Stimulated activated CD4-positive, alpha-beta T cell treated with anti-CD3 and anti-CD28 coated beads, Interleukin-2, amount 100 ng/mL, for 4 hours (primary cell): ENCODE results near the gene SFXN5.

Experiments used
- DNase-seq: peaks from one replicate; pipeline ENCODE4 v3.0.0-alpha.2; 2020; ENCODE audit warnings: low read depth

The SFXN5 gene

DNA sequence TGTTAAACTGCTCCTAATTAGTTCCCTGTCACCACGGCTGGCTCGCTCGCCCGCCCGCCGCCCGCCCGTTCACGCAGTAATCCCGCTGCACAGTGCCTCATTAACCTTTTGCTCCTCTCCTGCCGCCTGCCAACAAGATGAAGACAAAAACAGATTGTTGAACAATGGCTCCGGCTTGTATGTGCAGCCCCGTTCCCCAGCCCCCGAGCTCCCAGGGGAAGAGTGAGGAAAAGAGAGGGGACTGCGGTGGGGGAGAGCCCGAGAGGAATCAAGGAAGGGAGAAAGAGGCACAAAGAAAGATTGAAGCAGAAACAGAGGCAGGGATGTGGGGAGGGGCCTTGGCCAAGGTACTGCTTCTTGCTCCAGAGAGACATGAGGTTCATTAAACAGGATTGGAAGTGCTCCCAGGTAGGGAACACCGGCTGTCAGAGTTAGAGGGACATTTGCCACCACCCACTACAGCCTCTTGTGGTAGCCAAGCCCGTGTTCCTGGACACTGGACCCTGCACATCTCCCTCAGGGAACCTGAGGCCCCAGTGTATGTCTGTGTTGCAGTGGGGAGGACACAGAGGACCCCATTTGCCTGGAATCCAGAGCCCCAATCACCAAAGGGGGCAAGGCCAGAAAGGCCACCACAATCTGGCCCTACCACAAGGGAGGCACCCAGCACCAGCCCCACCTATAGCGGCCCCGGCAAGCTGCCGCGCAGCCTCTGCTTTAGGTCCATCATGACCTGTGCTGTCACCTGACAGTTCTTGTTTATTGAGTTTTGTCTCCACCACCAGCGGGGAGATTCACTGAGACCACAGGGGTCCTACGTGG lies 116.1 kb downstream of the SFXN5 start:
- DNase-seq: no peak

DNA sequence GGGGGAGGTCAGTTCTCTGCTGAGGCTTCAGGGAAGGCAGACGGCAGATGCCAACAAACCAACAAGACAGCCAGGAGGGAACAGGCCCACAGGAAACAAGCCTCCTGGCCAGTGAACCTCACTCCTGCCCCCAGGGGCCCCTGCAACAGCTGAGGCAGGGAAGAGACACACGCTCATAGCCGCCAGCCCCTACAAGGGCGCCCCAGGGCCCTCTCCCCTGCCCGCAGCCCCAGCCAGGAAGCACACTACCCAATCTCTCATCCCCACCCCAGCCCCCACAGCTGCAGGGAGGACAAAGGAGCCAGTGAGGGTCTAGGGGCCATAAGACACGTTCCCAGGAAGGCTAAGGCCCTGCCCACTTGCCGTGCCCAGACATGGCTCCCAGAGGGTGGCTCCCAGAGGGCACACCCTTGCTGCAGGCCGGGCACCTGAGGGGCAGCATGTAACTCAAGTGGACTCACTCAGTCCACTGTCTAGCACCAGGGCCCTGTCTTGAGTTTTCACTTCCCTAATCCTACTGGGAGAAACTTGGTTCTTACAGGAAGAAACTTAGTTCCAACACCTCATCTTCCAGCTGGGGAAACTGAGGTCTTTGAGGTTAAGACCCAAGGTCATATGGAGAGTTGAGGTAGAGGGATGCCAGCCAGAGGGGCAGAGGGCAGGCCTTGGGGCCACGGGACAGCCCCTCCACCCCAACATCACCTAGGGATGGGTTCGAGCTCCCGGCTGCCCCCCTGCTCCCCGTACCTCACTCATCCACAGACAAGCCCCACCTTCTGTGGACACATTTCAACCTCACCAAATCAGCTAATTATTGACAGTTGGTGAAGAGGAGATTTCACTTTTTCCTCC lies 116.9 kb downstream of the SFXN5 start:
- DNase-seq: no peak

DNA sequence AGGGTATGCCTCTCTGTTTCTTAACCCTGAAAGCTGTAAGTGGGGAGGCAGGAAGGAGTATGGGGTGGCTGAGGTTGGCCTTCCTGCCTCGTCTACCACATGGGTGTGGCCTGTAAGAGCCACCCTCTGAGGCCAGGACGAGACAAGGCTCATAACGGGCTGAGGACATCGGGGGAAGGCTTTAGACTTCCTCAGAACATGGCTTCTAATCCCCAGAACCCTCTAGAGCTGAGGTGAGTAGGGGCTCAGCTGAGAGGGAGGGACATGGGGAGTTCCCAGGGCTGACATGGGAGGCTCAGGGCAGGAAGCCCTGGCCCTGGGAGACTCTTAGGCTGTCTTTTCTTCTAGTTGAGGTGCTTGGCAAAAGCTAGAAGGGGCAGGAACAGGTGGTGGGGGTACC lies 117.5 kb downstream of the SFXN5 start:
- DNase-seq: no peak

DNA sequence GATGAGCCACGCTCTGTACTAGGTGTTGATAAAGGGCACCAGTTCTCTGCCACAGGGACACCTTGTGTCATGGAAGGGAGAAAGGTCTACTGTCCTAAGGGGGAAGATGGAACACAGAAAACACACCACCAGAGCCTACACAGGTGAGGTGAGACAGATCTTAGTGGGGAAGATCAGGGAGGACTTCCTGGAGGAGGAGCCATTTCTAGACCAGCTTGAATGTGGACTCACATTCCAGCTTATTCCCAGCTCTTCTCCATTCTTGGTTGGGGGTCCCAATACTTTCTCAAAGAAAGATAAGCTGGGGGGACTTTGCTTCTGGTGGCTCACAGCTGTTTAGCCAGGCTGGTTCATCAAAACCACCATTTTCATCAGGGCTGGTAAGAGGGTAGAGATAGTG lies 118.0 kb downstream of the SFXN5 start:
- DNase-seq: no peak

DNA sequence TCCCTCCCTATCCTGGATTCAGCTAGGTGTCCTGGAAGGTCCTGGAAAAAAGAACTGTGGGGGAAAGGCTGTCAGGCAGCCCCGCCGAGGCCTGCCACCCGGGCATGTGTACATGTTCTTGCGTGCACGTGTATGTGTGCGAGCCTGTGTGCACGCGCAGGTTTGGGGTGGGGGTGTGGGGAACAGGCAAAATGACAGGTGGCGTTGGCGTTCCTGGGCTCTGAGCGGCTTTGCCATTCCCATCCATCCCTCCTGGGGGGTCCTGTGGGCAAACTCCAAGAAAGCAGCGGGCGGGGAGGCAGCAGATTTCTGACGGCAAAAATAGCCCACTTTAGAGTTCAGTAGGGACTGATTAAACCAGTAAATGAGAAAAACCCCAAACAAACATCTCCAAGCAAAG lies 118.6 kb downstream of the SFXN5 start:
- no peak for DNase-seq

DNA sequence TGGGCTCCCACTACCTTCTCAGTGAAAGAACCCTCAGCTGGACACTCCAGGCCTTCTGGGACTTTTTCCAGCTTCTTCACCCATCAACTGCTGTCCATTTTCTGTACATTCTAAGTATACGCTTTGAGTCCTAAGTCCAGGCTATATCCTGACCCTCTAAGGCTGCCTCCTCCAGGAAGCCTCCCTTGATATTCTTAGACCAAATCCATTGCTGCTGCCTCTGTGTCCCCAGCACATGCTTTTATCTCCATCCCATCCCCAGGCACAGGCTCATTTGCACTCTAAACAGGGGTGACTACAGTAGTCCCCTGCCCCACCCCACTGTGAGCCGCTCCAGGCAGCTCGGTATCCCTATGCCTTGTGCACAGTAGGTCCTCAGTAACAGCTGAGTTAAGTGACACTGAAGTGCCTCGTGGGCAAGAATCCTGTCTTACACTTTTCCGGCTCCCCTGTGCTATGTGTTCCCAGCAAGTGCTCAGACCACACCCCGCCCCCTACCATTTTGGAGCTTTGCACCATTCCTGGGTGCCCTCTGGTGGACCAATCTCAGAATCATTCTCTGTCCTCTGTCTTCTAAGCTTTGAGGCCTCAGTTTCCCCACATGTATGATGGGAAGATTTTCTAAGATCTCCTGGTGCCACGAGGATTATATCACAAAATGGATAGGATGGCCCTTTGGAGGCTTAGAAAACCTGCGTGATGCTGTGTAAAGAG lies 119.2 kb downstream of the SFXN5 start:
- DNase-seq: no peak

DNA sequence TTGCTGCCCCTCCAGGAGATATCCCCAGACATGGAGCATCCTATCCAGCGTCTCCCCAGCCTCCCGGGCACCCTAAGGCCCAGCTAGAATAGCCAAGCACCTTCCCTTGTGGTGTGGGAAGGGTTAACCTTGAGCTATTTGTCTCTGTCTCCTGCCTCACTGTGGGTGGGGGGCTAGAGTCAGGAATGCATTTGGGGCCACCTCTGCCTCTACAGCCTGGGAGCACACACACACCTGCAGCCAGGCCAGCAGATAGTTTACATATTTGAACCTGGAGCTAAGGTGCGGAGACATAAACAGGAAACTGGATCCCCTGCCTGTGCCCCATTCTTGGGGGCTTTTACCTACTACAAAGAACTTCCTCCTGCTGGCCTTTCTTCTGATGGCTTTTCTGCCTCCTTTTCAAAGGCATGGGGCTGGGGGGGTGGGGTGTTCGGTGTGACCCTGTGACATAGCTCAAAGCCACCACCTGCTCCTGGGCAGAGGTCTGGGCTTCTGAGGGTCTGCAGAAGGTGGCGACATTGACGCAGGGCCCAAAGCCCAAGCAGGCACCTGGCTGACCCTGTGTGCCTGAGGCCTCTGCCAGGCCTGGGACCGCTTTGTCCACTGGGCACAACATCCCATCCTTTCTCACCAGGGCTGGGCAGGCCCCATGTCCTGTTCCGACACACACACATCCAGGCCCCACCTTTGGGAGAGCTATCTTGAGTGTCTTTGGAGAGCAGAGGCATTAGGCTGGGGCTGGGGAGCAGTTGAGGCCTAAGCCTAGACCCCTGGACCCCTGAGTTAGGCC lies 120.0 kb downstream of the SFXN5 start:
- DNase-seq: no peak

DNA sequence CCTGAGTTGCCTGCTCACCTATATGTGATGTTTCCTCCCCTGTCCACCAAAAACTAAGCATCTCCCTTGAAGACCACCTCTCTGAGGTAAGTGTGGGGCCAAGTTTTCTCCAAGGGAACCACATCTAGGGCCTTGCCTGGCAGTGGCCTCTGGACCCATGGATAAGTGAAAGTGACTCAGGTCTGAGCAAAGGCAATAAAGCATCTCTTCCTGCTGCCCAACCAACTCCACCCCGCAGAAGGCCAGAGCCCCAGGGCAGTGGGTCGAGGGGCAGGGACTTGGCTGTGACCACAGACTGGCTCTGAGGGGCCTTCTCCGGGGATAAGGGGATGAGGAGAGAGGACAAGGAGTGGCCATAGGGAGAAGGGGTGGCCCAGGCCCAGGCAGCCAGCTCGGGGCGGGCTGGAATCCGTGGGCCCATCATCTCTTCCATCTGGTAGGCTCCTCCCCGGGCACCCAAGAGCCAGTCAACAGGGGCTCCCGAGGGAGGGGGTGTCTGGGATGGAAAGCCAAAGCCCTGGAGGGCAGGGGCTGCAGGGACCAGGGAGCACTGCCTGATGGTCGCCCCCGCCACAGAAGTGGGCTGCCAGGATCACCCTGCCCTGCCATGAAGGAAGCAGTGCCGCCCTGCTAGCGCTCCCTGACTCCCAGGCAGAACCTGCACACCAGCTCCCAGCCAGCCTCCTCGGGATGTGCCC lies 120.8 kb downstream of the SFXN5 start:
- DNase-seq: no peak

DNA sequence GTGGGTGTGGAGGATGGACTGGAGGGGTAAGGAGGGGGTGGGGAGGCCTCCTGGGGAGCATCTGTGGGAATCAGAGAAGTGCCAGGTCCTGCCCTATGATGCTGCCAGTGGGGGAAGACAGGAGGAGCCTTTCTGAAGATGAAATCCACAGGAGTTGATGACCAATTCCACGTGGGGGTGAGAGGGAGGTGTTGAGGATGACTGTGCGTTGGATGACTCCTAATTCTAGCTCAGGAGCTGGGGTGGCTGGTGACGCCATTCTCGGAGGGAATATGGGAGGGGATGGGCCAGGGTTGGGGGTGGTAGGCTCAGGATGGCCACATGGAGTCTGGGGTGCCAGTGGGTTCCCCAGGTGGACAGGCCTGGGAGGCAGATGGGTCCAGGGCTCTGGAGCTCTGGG lies 121.9 kb downstream of the SFXN5 start:
- no peak for DNase-seq

DNA sequence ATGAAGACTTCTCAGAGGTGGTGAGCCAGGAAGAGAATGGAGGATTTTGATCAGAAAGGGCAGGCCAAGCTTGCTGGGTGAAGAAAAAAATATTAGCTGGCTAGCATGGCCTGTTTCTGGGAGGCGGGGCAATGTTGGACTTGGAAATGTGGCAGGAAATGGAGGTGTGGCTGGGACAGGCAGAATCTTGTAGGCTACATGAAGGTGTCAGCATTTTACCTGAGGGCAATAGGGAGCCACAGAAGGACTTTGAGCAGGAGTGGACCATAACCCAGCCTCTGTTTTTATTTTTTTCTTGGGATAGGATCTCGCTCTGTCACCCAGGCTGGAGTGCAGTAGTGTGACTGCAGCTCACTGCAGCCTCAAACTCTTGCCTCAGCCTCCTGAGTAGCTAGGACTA lies 122.5 kb downstream of the SFXN5 start:
- DNase-seq: no peak

DNA sequence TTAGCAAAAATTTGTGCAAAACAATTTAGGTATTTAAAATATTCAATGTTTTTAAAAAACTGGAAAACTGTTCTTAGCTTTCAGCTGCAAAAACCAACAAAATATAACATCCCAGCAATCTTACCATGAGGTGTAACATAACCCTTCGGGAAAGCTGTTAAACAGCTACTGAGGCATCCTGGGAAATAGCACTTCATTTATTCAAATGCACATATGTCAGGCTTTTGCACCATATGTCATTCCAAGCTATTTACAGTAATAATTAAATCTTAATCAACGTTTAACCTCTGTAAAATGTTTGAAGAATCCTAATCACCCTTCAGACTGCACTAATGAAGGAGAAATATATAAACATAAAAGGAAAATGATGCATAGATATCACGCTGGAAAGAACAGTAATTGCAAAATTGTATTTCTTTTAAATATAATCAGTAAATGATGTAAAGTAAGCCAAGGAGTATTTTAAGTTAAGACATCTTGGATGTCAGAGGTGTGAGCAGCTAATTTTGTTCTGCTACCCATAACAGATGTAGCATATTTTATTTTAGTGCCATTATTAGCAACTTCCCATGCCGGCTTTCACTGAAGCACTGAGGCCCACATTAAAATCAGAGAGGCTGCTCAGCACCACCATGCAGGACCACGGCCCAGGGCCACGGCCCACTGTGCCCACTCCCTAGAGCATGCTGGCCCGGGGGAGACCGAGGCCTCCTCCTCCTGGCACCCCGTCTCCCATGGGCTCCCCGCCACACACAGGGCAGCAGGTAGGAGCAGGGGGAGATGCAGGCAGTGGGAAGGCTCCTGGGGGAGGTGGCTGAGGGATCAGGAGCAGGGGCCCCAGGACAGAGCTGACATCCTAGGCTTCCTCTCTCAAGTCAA lies 123.3 kb downstream of the SFXN5 start:
- DNase-seq: no peak

DNA sequence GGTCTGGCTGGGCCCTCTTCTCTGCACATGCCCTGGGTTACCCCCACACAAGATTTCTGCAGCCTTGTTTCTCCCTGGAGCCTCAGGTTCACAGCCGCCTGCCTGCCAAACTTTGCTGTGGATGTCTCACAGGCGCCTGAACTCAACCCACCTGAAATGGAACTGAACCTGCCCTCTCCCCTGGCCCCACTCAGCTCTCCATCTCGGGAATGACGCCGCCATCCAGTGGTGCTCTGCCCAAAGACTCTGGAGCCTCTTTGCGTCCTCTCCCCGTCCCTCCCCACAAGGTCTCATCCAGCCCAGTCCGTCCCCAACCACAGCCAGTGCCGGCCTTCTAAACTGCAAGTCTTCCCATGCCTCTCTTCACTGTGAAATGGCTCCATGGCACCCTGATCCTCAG lies 125.0 kb downstream of the SFXN5 start:
- DNase-seq: no peak

DNA sequence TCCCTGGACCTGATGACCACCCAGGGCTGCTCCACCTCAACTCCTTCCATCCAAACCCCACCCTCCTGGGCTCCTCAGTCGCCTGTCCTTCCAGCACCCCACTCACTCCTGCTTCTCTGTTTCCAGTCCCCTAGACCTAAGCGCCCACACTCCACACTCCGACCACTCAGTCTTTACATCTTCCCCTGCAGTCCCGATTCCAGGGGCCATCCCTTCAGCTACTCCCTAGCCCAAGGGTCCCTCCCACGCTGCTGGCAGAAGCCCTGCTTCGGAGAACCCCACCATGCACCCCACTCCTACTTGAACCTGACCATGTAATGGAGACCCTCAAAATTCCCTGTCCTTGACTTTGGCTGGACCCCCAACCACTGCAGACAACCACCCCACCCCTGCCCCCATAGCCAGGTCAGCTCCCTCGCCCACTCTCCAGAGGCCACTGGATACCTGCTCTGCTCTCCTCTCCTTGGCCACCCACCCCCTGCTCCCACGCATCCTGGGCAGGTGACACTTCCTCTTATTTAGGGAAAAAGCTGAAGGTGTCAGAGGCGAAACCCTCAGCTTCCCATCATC lies 126.0 kb downstream of the SFXN5 start:
- no peak for DNase-seq

DNA sequence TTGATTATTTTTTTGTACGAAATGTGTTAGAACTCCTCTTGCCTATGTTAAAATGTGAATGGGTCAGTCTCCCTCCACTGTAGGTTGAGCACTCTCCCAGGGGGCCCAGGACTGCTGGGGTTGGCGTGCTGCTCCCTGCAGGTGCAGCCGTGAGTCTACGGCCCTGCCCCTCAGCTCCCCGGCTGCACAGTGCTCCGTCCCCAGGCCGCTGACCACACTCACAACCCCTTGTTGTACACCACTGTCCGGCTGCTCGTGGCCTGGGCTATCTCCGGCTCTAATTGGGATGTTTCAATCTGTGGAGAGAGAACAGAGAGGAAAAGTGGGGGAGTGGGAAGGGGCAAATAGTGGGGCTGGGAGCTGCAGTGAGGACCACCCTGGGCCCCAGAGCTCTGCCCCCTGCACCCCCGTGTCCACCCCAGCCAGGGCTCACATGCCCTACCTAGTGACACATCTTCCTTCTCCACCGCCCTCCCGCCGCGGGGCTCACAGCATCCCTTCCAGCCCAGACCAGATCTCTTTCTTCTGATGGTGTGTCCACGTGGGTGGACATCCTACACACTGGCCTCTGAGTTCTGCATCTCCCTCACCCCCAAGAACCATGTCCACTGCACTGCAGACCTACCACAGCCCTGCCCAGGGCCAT lies 126.6 kb downstream of the SFXN5 start:
- no peak for DNase-seq

DNA sequence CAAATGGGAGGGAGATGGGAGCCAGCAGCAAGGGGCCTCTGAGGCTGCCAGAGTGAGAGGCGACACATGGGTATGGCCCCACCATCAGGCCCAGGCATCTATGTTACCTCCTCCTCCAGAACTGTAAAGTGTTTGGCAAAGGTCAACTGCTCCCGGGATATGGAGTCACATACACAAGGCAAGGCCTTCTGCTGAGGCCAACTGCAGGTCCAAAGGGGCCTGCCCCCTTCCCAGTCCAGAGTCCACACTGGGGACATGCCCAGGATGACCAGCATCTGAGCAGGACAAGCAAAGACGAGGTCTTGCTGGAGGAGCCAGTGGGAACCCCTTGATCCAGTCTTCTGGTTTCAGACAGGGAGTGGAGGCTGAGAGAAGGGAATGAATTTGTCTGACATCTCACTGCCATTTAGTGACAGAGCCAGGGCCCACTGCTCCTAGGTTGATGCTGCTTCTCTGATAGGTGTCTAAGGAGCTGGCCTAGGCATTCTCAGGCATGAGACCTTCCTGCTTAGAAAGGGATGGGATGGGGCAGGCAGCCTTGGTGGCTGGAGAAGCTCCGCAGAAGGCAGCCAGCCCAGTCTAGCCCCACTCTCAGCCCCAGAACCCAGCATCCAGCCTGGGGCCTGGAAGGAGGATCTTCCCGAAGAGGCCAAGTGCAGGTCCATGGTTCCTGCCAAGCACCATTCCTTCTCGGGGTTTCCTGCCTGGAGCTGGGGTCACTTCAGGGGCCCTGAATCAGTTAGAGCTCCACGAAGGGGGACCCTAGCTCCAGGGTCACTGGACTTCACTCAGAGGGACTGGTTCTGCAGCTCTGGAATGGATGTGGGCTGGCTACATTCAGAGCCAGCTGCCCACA lies 127.7 kb downstream of the SFXN5 start:
- DNase-seq: no peak

DNA sequence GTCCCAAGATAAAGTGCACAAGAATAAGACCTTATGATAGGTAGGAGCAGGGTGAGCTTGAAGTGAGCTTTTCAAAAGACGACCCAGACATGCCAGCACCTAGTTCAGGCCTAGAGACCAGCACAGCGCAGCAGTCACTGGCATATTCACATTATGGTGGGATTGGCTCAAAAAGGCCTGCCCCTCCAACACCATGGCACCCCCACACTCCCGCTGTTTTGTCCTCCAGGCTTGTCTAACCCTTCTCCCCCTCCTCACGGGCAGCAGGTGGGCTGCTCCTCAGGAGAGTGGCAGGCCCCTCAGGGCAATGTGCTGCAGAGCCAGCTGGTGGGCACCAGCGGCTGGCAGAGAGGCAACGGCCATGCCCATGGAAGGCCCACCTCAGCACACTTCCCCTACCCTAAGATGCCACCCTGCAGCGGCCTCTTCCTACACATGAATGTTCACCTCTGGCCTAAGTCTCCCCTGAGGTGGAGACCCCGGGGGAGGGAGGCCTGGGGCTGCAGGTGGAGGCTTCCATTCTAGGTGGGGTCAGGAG lies 128.6 kb downstream of the SFXN5 start:
- DNase-seq: no peak

DNA sequence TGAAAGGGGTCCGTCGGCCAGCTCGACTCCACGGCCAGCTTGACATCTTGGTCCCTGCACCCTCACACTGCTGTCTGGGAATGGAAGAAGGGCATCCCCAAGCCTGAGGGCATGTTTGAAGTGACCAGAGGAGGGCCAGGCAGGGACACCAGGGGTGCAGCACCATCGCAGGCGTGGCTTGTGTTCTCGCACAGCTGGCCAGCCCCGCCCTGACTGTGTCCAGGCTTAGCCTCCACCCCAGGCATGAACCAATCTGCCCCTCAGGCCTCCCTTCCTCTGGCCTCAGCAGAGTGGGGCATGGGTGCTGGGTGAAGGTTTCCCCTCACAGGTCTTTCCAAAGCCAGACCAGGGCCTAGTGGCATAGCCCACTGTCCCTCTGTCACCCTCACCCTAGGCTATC lies 129.2 kb downstream of the SFXN5 start:
- DNase-seq: no peak

DNA sequence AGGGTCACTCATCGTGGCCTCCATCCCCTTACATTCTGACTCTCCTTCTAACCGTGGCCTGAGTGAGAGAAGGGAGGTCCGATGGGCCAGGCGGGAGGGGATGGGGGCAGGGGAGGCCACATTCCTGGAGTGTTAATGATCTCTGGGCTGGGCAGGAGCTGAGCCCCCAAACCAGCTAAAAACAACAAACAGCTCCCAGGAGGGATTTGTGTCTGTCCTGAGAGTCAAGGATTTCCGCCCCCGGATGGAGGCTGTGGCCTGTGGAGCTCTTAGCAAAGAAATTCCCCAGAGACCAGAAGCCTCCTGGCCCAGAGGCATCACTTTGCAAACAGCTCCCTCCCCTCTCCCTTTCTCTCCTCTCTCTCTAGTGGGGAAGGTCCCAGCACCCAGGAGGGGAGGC lies 130.7 kb downstream of the SFXN5 start:
- no peak for DNase-seq
